Body of pancreas (tissue), 4 donors: Measurements from ENCODE around the gene RHD.
"Not testable (repeated sequence)": the region's sequence is repeated elsewhere in the genome, so short reads cannot be mapped to it uniquely, and the experiment has no call there.

Experiments
- CTCF ChIP-seq, 7 experiments: fragments of 450-650 bp in 4 of 7; fragments of 200-600 bp in 3 of 7; sonication (generic) in 3 of 7; IDR thresholded peaks; one replicate each; pipeline ENCODE4 v1.5.1; 2016 to 2019; ENCODE audit warnings: antibody characterized with exemption in 7 of 7
- POLR2A ChIP-seq, 3 donors: fragments of 450-650 bp; IDR thresholded peaks; one replicate each; pipeline ENCODE4 v1.6.1; 2016; ENCODE audit warnings: antibody characterized with exemption in 3 of 3, mild to moderate bottlenecking in 2 of 3

GRCh38 chr1:25260336-25260735 is 12.0 kb upstream of the RHD start:
- TF ChIP-seq CTCF, POLR2A (IDR thresholded peaks at IDR 0.05): not testable (repeated sequence)
